GM21381 (cell line): Measurements from ENCODE around the gene CPNE5.

Experiments
- ATAC-seq: cut with Tn5 transposase; IDR thresholded peaks from one replicate; pipeline ENCODE4 v1.9.1; 2021; ENCODE audit warnings: mild to moderate bottlenecking, moderate library complexity; ENCODE audit not compliant: unreplicated experiment

CPNE5 gene

DNA sequence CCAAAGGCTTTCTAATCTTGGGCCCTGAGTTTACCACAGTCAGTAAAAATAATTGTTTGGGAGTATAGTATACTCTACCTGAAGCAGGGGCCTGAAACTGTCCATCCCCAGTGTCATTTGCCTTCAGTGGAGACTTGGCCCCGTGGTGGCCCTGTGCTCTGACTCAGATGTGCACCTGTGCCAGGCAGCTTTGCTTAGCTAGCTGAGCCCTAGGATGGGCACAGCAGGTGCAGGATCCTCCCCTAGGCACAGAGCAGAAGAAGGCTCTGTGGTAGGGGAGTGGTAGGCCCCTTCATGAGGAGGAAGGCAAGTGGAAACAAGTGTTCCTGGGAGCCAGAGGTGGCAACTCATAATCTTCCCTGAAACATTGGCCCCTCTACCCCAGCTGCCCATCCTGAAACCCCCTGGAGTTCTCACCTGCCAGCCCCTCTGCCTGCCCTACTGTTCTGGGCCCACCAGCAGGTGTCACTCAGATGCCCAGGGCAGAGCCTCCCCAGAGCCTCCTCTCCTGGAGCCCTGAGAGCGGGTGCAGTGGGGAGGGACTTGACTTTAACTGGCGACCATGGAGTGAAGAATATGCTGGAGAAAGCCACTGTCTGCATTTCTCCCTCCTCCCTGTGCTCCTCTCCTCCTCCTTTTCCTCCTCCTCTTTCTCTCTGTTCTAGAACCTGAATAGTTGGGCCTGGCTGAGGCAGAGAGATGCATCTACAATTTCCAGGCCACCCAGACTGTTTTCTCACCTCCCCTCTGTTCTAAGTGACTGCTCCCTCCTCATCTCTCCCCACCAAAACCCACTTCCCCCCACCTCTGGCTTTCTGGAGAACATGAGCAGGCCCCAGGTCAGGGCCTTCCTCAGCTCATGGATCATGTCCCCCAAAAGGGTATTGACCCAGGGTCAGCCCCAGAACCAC is 2.9 kb downstream of the CPNE5 start:
- ATAC-seq, result no peak

DNA sequence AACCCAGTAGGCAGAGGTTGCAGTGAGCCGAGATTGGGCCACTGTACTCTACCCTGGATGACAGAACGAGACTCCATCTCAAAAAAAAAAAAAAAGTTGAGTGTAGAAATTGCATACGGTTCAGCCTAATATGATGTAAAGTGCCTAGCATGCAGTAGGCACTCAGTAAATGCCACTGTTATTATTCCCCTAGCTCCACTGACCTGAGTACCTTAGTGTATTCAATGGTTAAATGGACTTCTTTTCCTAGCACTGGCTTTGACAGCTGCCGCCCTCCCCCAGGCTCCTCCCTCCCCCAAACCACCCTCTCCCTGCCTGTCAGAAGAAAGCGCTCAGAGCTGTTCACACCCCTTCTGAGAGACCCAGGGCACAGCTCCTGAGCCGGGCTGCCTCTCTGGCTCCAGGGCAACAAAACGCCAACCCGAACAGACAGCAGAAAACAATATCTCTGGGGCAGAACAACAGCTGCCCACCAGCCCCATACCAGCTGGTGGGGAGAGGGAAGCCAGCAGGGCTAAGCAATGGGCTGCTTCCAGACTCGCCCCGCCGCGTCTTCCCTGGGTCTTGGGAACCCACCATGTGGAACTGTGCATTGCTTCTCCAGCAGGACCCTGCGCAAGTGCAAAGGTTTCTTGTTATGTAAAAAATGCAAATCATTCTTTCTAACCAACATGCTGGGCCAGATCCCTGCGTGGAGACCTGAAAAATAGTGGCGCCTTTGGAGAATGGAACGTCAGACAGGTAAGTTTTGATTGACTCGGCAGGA is 4.5 kb downstream of the CPNE5 start:
- no peak for ATAC-seq

DNA sequence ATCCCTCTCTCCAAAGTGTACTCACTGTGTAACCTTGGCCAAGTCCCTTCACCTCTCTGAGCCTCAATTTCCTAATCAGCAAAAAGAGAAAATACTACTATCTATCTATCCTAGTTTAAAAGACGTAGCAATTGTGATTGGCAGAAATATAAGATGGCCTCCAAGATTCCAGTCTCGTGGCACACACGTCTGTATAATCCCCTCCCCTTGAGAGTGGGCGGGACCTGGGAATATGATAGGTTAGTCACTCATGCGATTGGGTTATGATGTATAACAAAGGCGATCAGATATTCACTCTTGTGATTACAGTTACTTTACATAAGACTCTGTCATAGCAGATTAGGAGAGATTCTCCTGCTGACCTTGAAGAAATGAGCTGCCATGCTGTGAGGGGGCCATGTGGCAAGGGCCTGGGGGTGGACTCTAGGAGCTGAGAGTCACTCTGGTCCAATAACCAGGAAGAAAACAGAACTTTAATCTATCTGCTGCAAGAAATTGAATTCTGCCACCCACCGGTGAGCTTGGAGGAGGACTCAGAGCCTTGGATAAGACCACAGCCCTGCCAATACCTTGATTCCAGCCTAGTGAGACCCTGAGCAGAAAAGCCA is 6.0 kb downstream of the CPNE5 start:
- no peak for ATAC-seq

DNA sequence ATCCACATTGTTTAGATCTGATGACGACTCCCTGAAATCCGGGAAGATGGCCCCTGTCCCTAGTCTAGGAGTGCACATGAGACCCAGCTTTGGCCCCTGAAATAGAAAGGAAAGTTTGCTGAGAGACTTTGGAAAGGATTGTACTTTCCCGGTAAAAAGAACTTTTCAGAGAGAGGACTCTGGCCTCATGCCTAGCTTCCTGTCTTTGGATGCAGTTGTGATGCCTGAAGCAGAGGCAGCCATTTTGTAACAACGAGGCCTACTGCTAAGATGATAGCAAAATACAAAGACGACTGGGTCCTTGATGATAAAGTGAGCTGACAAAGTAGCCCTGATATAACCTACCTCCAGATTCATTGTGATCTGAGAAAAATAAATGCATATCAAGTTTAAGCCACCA is 6.9 kb downstream of the CPNE5 start:
- no peak for ATAC-seq

DNA sequence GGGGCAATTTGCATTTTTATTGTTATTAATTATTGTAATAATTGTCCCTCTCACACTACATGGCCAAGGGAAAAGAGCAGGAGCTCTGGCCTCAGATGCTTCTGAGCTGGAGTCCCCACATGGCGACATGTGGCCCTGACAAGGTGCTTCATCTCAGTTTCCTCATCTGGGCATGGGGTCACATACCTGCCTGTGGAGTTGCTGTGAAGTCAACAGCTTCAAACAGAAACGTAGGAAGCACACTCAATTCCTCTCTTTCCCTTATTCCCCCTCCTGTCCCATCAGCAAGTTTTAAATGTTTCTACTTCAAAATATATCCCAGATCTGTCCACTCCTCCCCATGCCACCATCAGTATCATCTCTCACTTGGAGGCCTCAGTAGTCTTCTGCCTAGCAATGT is 8.7 kb downstream of the CPNE5 start:
- no peak for ATAC-seq

DNA sequence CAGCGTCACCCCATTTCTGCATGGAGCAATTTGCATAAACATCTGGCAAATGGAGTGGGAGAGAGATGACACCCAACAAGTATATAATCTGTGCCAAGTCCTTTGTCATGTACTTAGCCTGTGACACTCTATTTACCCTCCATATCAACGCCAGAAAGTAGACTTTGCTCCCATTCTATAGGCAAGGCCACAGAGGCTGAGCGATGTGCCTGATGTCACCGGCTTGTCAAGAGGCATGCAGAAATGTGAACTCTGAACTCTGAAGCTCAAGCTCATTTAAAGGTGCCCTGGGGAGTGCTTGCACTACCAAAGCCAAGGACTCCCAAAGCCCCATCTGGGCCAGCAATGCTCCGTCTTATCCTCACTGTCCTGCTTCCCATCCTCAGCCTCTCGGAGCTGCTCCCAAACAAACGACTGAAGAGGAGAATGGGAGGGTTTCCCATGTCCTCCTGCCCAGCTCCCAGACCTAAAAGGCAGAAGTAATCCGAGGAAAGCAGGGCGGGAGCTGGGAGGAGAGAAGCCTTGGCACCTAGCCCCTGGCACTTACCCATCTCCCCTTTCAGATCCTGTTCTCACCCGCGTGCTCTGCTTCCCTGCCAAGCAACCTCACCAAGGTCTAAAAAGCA is 9.2 kb downstream of the CPNE5 start:
- ATAC-seq, result no peak

DNA sequence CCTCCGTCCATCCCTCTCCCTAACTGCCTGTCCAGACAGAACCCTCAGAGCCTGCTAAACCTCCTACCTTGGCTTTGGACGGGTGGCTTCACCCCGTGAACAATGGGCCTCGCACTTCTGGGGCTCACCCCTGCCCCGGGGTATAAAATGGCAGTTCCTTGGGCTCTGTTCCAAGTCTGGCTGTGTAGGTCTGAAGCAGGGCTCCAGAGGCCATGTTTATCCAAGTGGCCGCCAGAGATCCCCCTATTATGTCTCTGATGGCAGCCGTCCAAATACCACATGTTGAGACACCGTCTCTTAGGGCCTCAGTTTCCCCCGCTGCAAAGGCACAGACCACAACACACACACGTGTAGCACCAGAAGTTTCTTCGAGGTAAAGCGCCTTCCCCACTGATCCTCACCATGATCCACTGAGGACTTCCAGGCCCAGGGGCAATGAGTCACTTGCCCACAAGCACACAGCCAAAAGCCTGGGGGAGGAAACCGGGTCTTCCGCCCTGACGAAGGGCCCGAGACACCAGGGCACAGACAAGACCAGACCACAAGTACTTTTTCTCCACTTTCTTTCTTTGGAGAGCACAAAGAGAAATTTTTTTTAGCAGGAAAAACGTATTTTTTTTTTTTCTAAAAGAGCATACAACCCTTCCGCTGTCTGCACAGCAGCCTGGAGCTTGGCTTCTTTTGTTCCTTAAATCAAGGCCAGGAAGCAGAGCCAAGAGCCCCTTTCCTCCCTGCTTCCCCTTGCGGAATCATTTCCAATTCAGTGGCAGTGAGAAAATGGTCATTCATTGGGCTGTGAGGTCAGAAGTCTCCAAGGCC is 11.8 kb downstream of the CPNE5 start:
- no peak for ATAC-seq

DNA sequence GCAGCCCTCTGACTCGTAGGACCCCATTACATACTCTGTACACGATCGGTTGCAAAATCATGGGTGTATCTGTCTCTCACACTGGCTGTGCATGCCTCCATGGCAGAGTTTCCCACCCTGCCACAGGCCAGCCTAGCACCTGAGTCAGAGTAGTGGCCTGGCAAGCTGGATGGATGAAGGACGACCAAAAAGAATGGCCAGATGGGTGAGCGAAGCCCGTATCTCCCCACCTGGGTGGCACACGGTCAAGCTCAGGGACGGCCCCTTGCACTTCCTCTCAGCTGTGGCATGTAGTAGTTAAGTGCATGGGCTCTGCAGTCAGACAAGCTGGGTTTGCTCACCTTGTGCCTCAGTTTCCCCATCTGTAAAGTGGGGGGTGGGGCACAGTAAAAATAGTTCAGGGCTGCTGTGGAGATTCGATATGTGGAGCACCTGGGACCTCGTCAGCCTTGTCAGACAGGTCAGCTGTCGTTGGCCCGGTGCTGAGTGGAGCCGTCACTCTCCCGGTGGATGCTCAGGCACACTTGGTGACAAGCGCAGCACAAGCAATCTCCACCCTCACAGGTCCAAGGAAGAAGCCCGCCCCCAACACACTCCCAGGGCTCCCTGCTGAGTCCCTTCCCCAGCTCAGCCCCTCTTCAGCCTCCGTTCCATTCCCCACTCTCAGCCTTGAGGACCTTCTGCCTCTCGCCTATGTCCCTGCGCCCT is 12.6 kb downstream of the CPNE5 start:
- no peak for ATAC-seq

DNA sequence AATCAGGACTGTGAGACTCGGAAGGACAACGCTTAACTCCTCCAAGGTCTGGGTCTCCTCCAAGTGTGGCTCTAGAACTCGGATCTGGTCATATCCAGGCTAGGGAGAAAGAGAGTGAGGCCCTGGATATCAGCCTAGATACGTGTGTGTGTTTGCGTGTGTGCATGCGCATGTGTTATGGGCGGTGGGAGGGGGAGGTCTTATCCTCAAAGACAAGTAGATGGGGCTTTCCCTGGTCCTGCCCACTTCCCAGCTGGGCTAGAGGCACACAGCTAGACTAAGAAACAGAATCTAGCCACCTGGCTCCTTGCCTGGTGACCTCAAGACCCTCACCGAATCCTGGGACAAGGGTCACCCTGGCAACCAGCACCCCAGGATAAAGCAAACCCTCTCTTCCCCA is 13.2 kb downstream of the CPNE5 start:
- ATAC-seq, result no peak

DNA sequence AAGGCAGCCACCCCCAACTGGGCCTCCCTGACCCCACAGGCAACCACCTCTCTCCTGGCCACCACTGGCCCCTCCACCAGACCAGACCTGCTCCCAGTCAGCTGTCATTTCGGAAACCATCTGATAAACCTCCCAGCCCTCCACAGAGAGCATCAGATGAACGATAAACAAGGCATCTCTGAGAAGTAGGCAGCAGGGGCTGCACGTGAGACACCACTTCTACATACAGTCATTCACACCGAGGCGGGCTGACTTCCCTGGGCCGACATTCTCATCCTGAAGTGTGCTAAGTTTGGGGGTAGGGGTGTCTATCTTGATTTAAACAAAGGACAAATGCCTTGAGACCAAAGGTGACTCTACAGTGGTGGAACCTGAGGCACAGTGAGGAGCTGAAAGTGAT is 13.8 kb downstream of the CPNE5 start:
- ATAC-seq, result no peak

DNA sequence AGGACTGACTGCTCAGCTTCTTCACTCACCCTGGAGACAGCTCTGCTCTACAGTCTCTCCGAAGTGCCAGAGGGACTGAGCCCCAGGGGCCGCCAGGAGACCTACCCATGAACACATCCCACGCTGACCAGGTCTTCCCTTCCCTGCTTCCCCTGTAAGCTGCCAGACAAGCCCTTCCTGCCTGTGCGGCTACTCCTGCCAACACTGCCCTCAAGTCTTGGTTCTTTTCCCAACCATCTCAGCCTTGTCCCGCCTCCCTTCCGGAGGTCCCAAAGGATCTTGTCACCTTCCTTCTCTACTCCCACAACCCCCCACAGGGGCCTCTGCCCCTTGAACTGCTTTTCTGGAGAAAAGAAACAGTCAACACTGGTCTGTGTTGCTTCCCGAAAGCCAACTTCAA is 15.0 kb downstream of the CPNE5 start:
- no peak for ATAC-seq

DNA sequence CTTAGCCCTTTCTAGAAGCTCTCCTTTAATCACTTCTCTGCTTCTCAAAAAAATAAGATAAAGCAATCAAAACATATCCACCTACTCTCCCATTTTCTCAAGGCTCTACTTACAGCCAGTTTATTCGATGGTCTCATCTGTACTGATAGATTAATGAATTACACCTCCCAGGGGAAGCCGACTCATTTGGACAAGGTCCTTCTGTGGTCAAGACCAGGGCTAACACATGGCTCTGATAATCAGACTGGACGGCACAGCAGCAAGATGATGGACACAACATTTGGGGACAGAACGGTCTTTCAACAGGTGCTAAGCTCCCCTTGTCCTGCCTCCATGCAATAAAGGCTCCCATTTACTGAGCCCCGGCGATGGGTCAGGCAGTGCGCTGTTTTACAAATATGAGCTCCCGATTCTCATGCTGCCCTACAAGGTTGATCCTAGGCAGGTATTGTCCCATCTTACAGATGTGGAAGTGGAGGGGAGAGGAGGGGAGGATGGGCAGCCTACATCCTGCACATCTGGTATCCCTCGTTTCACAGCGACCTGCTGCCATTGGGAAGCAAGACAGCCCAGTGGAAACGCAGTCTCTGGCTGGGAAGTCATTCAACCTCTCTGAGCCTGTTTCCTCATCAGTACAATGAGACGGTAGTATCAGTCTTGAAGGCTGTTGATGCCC is 15.7 kb downstream of the CPNE5 start:
- no peak for ATAC-seq

DNA sequence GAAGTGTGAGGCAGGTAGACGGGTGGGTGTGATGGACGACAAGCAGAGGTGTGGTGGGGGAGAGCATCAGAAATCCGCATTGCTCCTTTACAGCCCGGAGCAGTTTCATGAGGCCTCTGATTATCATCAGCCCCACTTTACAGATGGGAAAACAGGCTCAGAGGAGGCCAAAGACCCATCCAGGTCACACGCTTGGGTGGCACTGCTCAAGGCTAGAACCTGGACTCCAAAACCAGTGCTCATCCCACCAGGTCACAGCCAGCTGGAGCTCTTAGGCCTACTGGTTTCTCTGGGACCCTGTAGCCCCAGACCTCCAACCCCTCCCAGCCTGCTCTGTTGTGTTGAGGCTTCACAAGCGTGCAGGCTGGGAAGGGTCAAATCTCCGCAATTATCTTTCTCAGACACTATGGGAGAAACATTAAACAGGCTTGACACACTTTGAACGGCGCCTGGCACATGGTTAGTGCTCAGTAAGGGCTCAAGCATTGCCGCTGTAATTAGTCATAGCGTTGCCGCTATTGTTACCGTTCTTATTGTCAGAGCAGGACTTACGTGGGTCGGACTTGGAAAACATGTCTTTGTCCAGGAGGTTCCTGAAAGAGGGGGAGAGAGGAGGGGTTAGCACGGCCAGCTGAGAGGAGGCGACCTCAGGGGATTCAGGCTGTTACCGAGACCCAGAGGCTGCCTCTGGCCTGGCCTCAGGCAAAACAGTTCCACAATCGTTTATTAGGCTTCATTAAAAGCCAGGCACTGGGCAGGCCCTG is 16.6 kb downstream of the CPNE5 start:
- no peak for ATAC-seq

DNA sequence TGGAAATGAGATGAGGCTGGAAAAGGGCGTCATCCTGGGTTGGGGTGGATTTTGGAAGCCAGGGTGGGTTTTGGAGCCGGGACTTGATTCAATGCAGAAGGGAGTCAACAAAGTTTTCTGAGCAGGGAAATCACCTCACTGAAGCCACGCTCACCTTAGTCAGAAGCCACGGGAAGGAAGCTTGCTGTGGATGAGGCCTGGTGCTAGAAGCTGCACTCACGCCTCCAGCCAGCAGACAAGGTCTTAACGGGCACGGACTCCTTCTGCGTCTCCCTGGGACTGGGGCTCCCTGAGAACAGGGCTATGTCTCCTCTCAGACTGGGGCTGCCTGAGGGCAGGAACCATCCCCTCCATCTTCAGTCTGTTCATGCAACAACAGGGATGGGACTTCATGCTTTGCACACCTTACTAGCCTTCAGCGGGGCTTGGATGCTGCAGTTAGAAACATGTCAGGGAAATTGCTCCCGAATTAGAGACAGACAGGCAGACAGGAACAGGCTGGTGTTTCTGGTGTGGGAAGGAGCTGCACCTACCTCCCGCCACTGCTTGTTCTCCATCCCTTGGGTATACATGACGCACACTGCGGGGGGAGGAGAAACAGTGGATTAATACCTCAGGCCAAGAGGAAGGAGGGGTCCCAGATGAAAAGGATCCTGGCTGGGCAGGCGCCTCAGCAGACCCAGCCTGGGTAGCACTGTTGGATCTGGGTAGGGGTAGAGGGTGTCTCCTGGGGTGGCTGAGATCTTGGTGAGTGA is 17.5 kb downstream of the CPNE5 start:
- no peak for ATAC-seq

DNA sequence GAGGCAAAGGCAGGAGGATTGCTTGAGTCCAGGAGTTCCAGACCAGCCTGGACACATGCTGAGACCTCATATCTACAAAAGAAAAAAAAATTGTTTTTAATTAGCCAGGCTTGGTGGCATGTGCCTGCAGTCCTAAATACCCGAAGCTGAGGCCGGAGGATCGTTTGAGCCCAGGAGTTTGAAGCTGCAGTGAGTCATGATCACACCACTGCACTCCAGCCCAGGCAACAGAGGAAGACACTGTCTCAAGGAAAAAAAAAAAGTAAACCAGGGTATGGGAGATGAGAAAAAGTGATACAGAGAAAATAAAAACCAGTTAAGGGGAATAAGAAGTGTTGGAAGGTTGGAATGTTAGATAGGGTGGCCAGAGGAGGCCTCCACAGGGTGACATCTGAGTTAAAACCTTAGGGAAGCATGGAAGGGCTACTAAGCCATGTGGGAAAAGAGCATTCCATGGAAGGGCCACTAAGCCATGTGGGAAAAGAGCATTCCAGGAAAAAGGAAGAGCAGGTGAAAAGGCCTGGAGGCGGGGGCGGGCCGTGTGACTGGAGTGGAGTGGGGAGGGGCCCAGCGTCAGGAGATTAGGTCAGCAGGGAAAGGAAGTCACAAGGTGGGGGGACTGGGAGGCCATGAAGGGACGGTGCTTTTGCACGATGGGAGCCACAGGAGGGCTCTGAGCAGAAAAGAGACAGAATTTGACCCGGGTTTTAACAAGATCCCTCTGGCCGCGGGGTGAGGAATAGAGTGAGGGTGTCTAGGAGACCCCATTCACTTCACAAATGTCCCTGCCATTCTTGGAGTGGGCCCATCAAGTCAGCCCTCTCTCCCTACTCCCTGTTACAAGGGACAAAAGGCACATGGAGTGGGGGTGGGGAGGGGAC is 18.3 kb downstream of the CPNE5 start:
- ATAC-seq, result no peak

DNA sequence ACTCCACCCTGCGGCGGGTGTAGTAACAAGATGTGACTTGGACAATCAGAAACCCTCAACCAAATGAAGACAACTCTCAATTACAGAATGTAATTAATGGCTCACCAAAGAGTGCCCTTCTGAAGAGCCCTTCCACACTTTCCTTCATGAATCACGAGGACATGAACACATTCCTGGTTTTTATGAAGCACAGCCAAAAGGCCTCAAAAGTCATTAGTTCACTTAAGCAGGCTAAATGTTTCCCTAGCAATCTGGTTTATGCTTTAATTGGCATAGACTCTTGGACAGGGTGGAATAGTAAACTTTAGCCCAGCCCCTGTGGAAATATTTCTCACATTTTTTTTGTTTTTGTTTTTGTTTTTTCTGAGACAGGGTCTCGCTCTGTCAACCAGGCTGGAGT is 20.5 kb downstream of the CPNE5 start:
- ATAC-seq, result no peak

DNA sequence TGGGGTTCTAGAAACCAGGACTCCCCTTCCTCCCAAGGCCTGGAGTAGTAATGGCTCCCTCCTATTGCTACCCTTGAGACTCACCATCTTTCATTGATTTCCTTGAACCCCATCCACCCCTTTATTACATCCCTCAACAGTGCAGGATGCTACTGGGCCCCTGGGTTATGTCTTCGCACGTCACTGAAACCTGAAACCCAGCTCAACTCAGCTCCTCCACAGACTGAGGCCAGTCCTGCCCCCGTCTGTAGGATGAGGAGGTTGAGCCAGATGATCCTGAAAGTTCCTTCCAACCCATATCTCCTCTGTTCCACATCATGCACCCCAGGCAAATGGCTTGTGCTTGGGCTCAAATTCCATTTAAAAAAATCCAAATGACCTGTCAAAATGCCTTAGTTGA is 21.4 kb downstream of the CPNE5 start:
- no peak for ATAC-seq
